G401 (cell line): ENCODE data around the gene GPR183. TPM values are rescaled to one million over a fixed set of nuclear protein-coding genes. Genes with fewer than 3 reads are reported as not detected.
A peak's percentile ranks its signal among the peaks of the same experiment; 100 is the strongest.

Experiments
- DNase-seq: peaks from one replicate; pipeline ENCODE4 v3.0.0-alpha.2; 2015; ENCODE audit warnings: low spot score
- in situ Hi-C: cut with HindIII; loops from 2 replicates; pipeline ENCODE4 v1.10.0; 2016; ENCODE audit warnings: low sequenced_read_pairs, mixed read lengths
- total RNA-seq: library from RNA; depleted of rRNA; stranded (reverse); fragments of >200 nt; shearing (Covaris generic); gene quantifications from 2 replicates; pipeline ENCODE4 v1.2.3, GENCODE V29; 2014

Gene GPR183
- total RNA-seq, 1 experiment from 2014 or later, result not detected

GRCh38 chr13:99316224-99316623 is 9.0 kb upstream of the GPR183 start:
- no peak for DNase-seq
- in situ Hi-C loops, result no loop called here

- DNase-seq, result no peak
- in situ Hi-C loops, result no loop called here
Observed at GRCh38 chr13:99315186-99315585, 8.0 kb upstream of the GPR183 start.

- in situ Hi-C loops, result no loop called here
- DNase-seq, result no peak
Observed at GRCh38 chr13:99314640-99315176, 7.5 kb upstream of the GPR183 start.

- in situ Hi-C loops, result no loop called here
- DNase-seq, result no peak
Observed at GRCh38 chr13:99313941-99314340, 6.7 kb upstream of the GPR183 start.

GRCh38 chr13:99313501-99313900 is 6.3 kb upstream of the GPR183 start:
- no peak for DNase-seq
- in situ Hi-C loops, result no loop called here

GRCh38 chr13:99312493-99312883 is 5.3 kb upstream of the GPR183 start:
- peak; percentile 12 for DNase-seq
- in situ Hi-C loops, result no loop called here

- DNase-seq, result no peak
- in situ Hi-C loops, result no loop called here
Observed at GRCh38 chr13:99311748-99312492, 4.7 kb upstream of the GPR183 start.

GRCh38 chr13:99311137-99311536 is 3.9 kb upstream of the GPR183 start:
- in situ Hi-C loops, result no loop called here
- DNase-seq, result no peak

- DNase-seq, result no peak
- in situ Hi-C loops, result no loop called here
Observed at GRCh38 chr13:99310382-99311031, 3.3 kb upstream of the GPR183 start.

- in situ Hi-C loops, result no loop called here
- no peak for DNase-seq
Observed at GRCh38 chr13:99308471-99309087, 1.4 kb upstream of the GPR183 start.

- no peak for DNase-seq
- in situ Hi-C loops, result no loop called here
Observed at GRCh38 chr13:99307648-99308339, 595 bp upstream of the GPR183 start.

GRCh38 chr13:99305566-99305965 is 1.6 kb downstream of the GPR183 start:
- DNase-seq, result no peak
- in situ Hi-C loops, result no loop called here

- DNase-seq, result no peak
- in situ Hi-C loops, result no loop called here
Observed at GRCh38 chr13:99305158-99305557, 2.0 kb downstream of the GPR183 start.

GRCh38 chr13:99304541-99304940 is 2.7 kb downstream of the GPR183 start:
- in situ Hi-C loops, result no loop called here

GRCh38 chr13:99303863-99304521 is 3.2 kb downstream of the GPR183 start:
- no peak for DNase-seq
- in situ Hi-C loops, result no loop called here

More at GRCh38 chr13:99304541-99304940, 2.7 kb downstream of the GPR183 start:
- DNase-seq, result no peak

GRCh38 chr13:99302637-99303505 is 4.3 kb downstream of the GPR183 start:
- DNase-seq, result no peak
- in situ Hi-C loops, result no loop called here

- in situ Hi-C loops, result no loop called here
- DNase-seq, result no peak
Observed at GRCh38 chr13:99301913-99302636, 5.1 kb downstream of the GPR183 start.
